Activated naive CD4-positive, alpha-beta T cell treated with anti-CD3 and anti-CD28 coated beads, Interleukin-2, amount 10 ng/mL, durations not matched to agents 7 days and 5 days (primary cell): ENCODE results near the gene CAPN2.

ENCODE experiments used
- CTCF ChIA-PET: fragments of 350-600 bp; sonication (Branson Sonifier 250); formaldehyde crosslinking; loops from one replicate; lab custom pipeline; 2021; ENCODE audit warnings: antibody characterized with exemption; lab: Charles Lee
- DNase-seq: peaks from one replicate; pipeline ENCODE4 v3.0.0-alpha.2; 2020
- H3K27ac Mint-ChIP-seq: one replicate; pipeline ENCODE4 v1.8.0; 2021; ENCODE audit warnings: mild to moderate bottlenecking, moderate library complexity, mixed read lengths
- H3K27me3 Mint-ChIP-seq: one replicate; pipeline ENCODE4 v1.8.0; 2021; ENCODE audit warnings: mild to moderate bottlenecking, mixed read lengths
- H3K36me3 Mint-ChIP-seq: one replicate; pipeline ENCODE4 v1.8.0; 2021; ENCODE audit warnings: mixed read lengths
- H3K4me1 Mint-ChIP-seq: one replicate; pipeline ENCODE4 v1.8.0; 2021; ENCODE audit warnings: mixed read lengths
- H3K4me3 Mint-ChIP-seq: one replicate; pipeline ENCODE4 v1.8.0; 2021; ENCODE audit warnings: mild to moderate bottlenecking, moderate library complexity, mixed read lengths
- H3K9me3 Mint-ChIP-seq: one replicate; pipeline ENCODE4 v1.8.0; 2021; ENCODE audit warnings: mixed read lengths

Gene CAPN2

DNA sequence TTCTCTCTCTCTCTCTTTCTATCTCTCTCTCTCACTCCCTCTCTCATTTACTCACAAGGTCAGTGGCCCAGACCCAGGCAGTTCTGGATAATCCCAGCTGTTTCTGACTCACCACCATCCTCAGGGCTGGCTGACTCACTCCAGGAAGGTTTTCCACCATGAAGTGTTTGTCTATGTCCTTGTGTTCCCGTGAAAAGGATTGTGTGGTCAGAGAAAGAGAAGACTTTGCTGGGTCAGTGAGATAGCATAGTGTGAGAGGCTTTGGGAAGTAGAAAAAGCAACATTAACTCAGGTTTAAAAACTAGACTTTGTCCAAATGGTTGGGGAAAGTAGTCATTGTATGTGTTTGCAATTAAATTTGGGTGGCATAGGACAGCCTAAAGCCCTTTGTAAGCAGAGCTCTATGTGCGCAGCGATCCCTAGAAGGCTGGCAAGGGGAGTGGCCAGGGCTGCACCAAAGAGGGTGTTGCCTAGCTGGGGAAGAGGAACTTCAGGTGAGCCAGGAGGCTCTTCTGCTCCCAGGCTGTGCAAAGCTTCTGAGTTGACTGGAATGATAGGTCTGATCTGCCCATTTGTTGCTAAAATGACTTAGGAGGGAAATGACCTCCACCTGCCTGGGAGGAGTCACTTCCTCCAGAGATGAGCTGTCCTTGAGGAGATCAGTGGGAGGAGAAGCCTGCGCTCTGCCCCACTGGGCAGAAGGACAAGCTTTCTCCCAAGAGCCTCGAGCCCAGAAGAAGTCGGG, 4.9 kb upstream of the CAPN2 start:
- no peaks in the 10 kb centered on the region for H3K36me3 Mint-ChIP-seq
- H3K4me3 Mint-ChIP-seq: no peak overlapping the region
- DNase-seq: no peak

DNA sequence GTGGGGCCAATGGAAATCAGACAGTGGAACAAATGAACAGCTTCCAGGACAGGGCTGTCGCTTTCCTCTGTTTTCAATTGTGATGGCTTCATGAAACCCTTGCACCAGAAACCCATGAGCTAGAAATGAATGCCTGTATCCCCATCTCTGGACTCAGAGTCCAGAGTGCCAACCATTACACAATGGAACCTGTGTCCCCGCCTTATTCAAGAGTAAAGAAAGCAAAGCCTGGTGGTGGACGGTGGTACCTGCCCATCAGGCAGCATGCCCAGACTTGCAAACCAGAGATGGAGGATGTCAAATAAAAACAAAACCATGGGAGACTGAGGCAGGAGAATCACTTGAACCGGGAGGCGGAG, 4.4 kb upstream of the CAPN2 start:
- no peak for DNase-seq
- Mint-ChIP-seq H3K9me3 (no peaks in the 10 kb centered on the region), H3K4me1 (peaks cover 25% of the 10 kb centered on the region), H3K4me3 (no peak overlapping the region), H3K36me3 (peaks cover under 1% of the 10 kb centered on the region), H3K27me3 (peaks cover 30% of the 10 kb centered on the region), H3K27ac (no peak overlapping the region)
- CTCF ChIA-PET: interaction anchor here (0.7 to 3.9 kb wide), 5 partner anchors 9 to 152 kb away, joined by 3 to 24 read pairs (median 3); no protein-coding TSS in a partner anchor

More for the DNA sequence above, 4.9 kb upstream of the CAPN2 start:
- Mint-ChIP-seq H3K27me3 (peaks cover 35% of the 10 kb centered on the region), H3K4me1 (peaks cover 25% of the 10 kb centered on the region), H3K27ac (no peak overlapping the region), H3K9me3 (no peaks in the 10 kb centered on the region)
- CTCF ChIA-PET: interaction anchor here (0.8 to 3.9 kb wide), 4 partner anchors 8 to 41 kb away, joined by 3 to 24 read pairs (median 4); no protein-coding TSS in a partner anchor

GRCh38 chr1:223708651-223709268, 3.6 kb upstream of the CAPN2 start:
- CTCF ChIA-PET: interaction anchor here (0.7 to 1.8 kb wide), 2 partner anchors 34 to 152 kb away, joined by 3 read pairs; no protein-coding TSS in a partner anchor
- DNase-seq: no peak
- peaks cover 29% of the 10 kb centered on the region for H3K27me3 Mint-ChIP-seq
- no peak overlapping the region for H3K27ac Mint-ChIP-seq
- H3K4me3 Mint-ChIP-seq: no peak overlapping the region
- H3K36me3 Mint-ChIP-seq: peaks cover 6% of the 10 kb centered on the region
- no peaks in the 10 kb centered on the region for H3K9me3 Mint-ChIP-seq
- peaks cover 32% of the 10 kb centered on the region for H3K4me1 Mint-ChIP-seq

DNA sequence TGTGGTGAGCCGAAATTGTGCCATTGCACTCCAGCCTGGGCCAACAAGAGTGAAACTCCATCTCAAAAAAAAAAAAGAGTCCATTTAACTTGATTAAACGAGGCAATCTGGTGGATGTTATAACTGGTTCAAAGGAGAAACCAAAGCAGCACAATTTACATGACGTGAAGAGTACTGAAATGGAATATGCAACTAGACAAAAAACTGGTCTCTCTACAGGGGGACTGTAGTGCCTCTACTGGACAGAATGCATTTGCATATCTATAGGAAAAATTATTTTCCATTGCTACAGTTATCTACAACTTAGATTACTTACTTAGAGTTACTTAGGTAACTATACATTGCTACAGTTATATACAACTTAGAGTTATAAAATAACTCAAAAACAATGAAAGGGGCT, 2.7 kb upstream of the CAPN2 start:
- CTCF ChIA-PET: interaction anchor here (2.7 kb wide), 1 partner anchor 11 kb away, joined by 10 read pairs; no protein-coding TSS in a partner anchor
- Mint-ChIP-seq H3K36me3 (peaks cover 11% of the 10 kb centered on the region), H3K27ac (no peak overlapping the region), H3K4me3 (no peak overlapping the region), H3K9me3 (no peaks in the 10 kb centered on the region), H3K4me1 (peaks cover 39% of the 10 kb centered on the region), H3K27me3 (peaks cover 29% of the 10 kb centered on the region)
- no peak for DNase-seq

DNA sequence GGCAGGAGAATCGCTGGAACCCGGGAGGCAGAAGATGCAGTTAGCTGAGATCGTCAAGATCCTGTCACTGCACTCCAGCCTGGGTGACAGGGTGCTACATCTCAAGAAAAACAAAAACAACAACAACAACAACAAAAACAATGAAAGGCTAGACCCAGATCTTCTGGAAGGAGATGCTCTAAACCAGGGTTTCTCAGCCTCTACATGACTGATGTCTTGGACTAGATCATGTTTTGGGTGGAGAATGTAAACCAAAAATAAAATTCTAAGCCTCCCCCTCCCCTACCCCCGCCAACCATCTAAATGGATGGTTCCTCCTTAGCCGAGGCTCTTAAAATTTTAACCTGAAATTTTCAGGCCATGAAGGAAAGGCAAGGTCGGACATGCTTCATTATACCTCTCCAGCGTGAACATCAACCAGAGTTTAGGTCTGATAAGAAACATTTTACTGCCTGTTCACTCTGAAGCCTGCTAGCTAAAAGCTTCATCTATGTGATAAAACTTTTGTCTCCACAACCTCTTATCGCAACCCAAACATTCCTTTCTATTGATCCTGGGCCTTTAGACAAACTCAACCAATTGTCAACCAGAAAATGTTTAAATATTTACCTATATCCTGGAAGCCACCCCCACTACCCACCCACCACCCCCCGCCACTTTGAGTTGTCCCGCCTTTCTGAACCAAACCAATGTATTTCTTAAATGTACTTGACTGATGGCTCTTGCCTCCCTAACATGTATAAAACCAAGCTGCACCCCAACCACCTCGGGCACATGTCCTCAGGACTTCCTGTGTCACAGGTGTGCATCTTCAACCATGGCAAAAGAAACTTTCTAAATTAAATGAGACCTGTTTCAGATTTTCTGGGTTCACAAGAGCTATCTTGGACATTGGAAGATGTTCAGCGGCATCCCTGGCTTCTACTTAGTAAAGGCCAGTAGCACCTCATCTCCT, 1.9 kb upstream of the CAPN2 start:
- CTCF ChIA-PET: interaction anchor here (0.6 to 4.0 kb wide), 4 partner anchors 12 to 649 kb away, joined by 3 to 71 read pairs (median 7); no protein-coding TSS in a partner anchor
- peaks cover 29% of the 10 kb centered on the region for H3K27me3 Mint-ChIP-seq
- peaks cover 19% of the 10 kb centered on the region for H3K36me3 Mint-ChIP-seq
- peak overlapping the region; percentile 60 for H3K27ac Mint-ChIP-seq
- H3K4me1 Mint-ChIP-seq: peaks cover 48% of the 10 kb centered on the region
- DNase-seq: no peak
- H3K4me3 Mint-ChIP-seq: no peak overlapping the region
- no peaks in the 10 kb centered on the region for H3K9me3 Mint-ChIP-seq

- peaks cover 26% of the 10 kb centered on the region for H3K27me3 Mint-ChIP-seq
- CTCF ChIA-PET: interaction anchor here (0.6 to 4.0 kb wide), 6 partner anchors 10 to 649 kb away, joined by 3 to 71 read pairs (median 4); no protein-coding TSS in a partner anchor
- no peak overlapping the region for H3K27ac Mint-ChIP-seq
- peaks cover 55% of the 10 kb centered on the region for H3K4me1 Mint-ChIP-seq
- no peak for DNase-seq
- peak overlapping the region; percentile 2 for H3K4me3 Mint-ChIP-seq
- H3K36me3 Mint-ChIP-seq: peaks cover 19% of the 10 kb centered on the region
- no peaks in the 10 kb centered on the region for H3K9me3 Mint-ChIP-seq
These were observed 1.2 kb upstream of the CAPN2 start for GRCh38 chr1:223711173-223711572.

DNA sequence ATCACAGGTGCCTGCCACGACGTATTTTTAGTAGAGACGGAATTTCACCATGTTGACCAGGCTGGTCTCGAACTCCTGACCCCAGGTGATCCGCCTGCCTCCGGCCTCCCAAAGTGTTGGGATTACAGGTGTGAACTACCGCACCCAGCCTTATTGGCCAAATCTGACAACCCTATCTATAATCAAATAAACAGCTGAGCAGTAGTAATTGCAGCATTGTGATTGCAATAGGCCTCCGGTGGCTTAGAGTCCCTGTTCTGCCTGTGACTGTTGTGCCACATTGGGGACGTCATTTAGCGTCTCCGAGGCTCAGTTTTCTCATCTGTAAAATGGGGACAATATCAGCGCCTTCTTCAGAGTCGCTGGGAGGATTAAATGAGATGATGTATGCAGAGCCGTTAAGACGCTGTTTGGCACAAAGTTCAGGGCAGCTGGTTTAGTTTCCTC, 569 bp upstream of the CAPN2 start:
- Mint-ChIP-seq H3K4me1 (peaks cover 61% of the 10 kb centered on the region), H3K36me3 (peaks cover 23% of the 10 kb centered on the region)
- CTCF ChIA-PET: interaction anchor here (1.1 to 4.0 kb wide), 6 partner anchors 11 to 44 kb away, joined by 3 to 71 read pairs (median 4); no protein-coding TSS in a partner anchor

GRCh38 chr1:223712850-223713474, 623 bp downstream of the CAPN2 start:
- H3K4me3 Mint-ChIP-seq: peak overlapping the region; percentile 76
- peaks cover 15% of the 10 kb centered on the region for H3K27me3 Mint-ChIP-seq
- peak overlapping the region; percentile 82 for H3K27ac Mint-ChIP-seq
- DNase-seq: peak; percentile 54
- H3K9me3 Mint-ChIP-seq: no peaks in the 10 kb centered on the region
- H3K36me3 Mint-ChIP-seq: peaks cover 33% of the 10 kb centered on the region
- peaks cover 69% of the 10 kb centered on the region for H3K4me1 Mint-ChIP-seq
- CTCF ChIA-PET: interaction anchor here (0.8 to 4.0 kb wide), 9 partner anchors 12 to 133 kb away, joined by 3 to 71 read pairs (median 3); no protein-coding TSS in a partner anchor

More for the DNA sequence above, 569 bp upstream of the CAPN2 start:
- Mint-ChIP-seq H3K27me3 (peaks cover 23% of the 10 kb centered on the region), H3K4me3 (peak overlapping the region; percentile 70), H3K27ac (peak overlapping the region; percentile 74), H3K9me3 (no peaks in the 10 kb centered on the region)
- no peak for DNase-seq

GRCh38 chr1:223713546-223714420, 1.4 kb downstream of the CAPN2 start:
- peak overlapping the region; percentile 82 for H3K27ac Mint-ChIP-seq
- DNase-seq: peak; percentile 46
- H3K9me3 Mint-ChIP-seq: no peaks in the 10 kb centered on the region
- H3K4me3 Mint-ChIP-seq: peak overlapping the region; percentile 76
- peaks cover 41% of the 10 kb centered on the region for H3K36me3 Mint-ChIP-seq
- CTCF ChIA-PET: interaction anchor here (0.8 to 4.0 kb wide), 6 partner anchors 11 to 131 kb away, joined by 3 to 71 read pairs (median 3); no protein-coding TSS in a partner anchor
- H3K4me1 Mint-ChIP-seq: peaks cover 73% of the 10 kb centered on the region
- peaks cover 8% of the 10 kb centered on the region for H3K27me3 Mint-ChIP-seq

- no peak for DNase-seq
- Mint-ChIP-seq H3K4me1 (peaks cover 73% of the 10 kb centered on the region), H3K4me3 (peak overlapping the region; percentile 76), H3K9me3 (no peaks in the 10 kb centered on the region), H3K27ac (peak overlapping the region; percentile 94), H3K27me3 (peaks cover 3% of the 10 kb centered on the region), H3K36me3 (peaks cover 45% of the 10 kb centered on the region)
- CTCF ChIA-PET: interaction anchor here (4.0 kb wide), 1 partner anchor 36 kb away, joined by 71 read pairs; no protein-coding TSS in a partner anchor
These were observed 2.0 kb downstream of the CAPN2 start for GRCh38 chr1:223714421-223714724.

DNA sequence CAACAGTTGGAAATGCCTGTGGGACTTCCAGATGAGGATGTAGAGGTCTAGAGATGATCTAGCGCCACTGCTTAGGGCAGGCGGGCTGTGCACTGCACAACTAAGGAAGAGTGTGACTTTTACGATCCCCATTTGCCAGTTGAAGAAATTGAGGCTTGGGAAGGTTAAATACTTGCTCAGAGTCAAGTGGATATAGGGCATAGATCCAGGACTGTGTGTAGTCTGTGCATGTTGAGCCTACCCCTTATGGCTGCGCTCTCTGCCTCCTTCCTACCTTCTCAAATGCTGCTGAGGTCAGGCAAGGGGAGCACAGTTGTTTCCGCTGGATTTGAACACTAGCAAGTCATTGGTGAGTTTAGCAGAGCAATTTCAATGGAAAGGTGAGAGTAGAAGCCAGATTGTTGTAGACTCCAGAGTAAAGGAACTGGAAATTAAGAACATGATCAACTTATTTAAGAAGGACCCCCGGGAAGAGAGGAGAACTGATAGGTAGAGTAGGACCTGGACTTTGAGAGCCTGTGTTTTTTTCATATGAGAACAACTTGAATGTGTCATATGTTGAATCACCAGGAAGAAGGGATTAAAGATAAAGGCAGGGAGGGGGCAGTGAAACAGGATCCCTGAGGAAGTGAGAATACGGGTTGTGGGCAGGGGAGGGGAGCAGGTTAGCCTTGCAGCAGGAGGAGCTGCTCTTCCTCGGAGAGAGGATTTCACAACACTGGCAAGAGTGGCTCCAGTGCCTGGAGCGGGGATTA, 2.7 kb downstream of the CAPN2 start:
- DNase-seq: no peak
- H3K27ac Mint-ChIP-seq: peak overlapping the region; percentile 94
- no peaks in the 10 kb centered on the region for H3K9me3 Mint-ChIP-seq
- CTCF ChIA-PET: interaction anchor here (1.2 to 5.2 kb wide), 2 partner anchors 12 to 34 kb away, joined by 3 to 51 read pairs; no protein-coding TSS in a partner anchor
- H3K4me3 Mint-ChIP-seq: peak overlapping the region; percentile 59
- peaks cover 51% of the 10 kb centered on the region for H3K36me3 Mint-ChIP-seq
- H3K27me3 Mint-ChIP-seq: no peaks in the 10 kb centered on the region
- peaks cover 77% of the 10 kb centered on the region for H3K4me1 Mint-ChIP-seq
